ENCODE measurements around the gene CDK14.

DNA sequence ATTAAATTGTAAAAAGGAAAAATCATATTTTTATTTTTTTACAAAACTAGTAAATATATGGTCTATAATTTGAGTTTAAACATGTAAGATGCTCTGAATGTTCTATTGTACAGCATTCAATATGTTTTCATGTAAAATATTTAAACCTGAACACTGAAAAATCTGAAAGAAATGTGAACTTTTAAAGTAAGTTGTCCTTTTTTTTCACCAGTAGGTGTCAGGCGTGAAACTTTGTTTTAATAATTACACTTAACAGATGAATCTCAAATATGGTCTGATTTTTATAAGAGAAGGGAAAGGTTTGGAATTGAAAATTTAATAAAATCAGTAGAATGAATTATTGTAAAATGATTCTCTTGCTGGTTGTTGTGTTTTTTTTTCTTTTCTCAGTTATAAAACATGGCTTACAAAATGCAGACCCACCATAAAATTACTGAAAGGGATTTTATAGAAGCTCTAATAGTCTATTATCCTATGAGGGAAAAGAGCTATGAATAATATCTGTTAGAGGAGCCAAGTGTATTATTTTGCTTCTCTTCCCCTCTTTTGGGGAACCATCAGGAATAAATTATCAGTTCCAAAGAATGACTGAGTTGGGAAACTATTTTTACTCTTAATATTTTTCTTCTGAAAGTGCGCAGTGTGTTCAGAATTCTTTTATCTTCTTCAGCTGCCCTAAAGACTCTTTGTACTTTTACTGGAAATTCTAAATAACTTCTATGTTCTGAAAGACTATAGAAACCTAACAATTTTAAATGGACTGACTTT, 450.4 kb downstream of the CDK14 start:
- TF ChIP-seq, protein P1, sequence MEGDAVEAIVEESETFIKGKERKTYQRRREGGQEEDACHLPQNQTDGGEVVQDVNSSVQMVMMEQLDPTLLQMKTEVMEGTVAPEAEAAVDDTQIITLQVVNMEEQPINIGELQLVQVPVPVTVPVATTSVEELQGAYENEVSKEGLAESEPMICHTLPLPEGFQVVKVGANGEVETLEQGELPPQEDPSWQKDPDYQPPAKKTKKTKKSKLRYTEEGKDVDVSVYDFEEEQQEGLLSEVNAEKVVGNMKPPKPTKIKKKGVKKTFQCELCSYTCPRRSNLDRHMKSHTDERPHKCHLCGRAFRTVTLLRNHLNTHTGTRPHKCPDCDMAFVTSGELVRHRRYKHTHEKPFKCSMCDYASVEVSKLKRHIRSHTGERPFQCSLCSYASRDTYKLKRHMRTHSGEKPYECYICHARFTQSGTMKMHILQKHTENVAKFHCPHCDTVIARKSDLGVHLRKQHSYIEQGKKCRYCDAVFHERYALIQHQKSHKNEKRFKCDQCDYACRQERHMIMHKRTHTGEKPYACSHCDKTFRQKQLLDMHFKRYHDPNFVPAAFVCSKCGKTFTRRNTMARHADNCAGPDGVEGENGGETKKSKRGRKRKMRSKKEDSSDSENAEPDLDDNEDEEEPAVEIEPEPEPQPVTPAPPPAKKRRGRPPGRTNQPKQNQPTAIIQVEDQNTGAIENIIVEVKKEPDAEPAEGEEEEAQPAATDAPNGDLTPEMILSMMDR (conservative IDR thresholded peaks at IDR 0.05; ENCODE audit: low read length) = peak; percentile 59
- no peak for TF ChIP-seq EZH2phosphoT487 (IDR thresholded peaks at IDR 0.05; ENCODE audit: borderline replicate concordance)

Measured in Loucy (cell line).